Smooth muscle cell (in vitro differentiated cells): ENCODE measurements around the gene CCDC148. TPM values are rescaled to one million over a fixed set of nuclear protein-coding genes. Genes with fewer than 3 reads are reported as not detected.

ENCODE experiments used
- DNase-seq: peaks from one replicate; lab custom pipeline; 2025; ENCODE audit not compliant: unreplicated experiment; lab: John Stamatoyannopoulos, UW
- H2AFZ ChIP-seq: fragments of 200-600 bp; sonication (generic); 2 replicates; pipeline ENCODE4 v1.6.0; 2016; ENCODE audit warnings: antibody characterized with exemption, low read depth, mild to moderate bottlenecking
- H3F3A ChIP-seq: fragments of 200-600 bp; sonication (generic); 2 replicates; pipeline ENCODE4 v1.6.0; 2017; ENCODE audit warnings: antibody characterized with exemption, low read depth
- H3K27ac ChIP-seq: fragments of 200-600 bp; sonication (generic); 2 replicates; pipeline ENCODE4 v1.5.1; 2016; ENCODE audit warnings: low read depth, mild to moderate bottlenecking
- H3K27me3 ChIP-seq: fragments of 200-600 bp; sonication (generic); 2 replicates; pipeline ENCODE4 v1.6.1; 2016; ENCODE audit warnings: low read depth, mild to moderate bottlenecking
- H3K36me3 ChIP-seq: fragments of 200-600 bp; sonication (generic); 2 replicates; pipeline ENCODE4 v1.5.1; 2016; ENCODE audit warnings: low read depth
- H3K4me1 ChIP-seq: fragments of 200-600 bp; sonication (generic); 2 replicates; pipeline ENCODE4 v1.5.1; 2016; ENCODE audit warnings: low read depth
- H3K4me2 ChIP-seq: fragments of 200-600 bp; sonication (generic); 2 replicates; pipeline ENCODE4 v1.6.0; 2016; ENCODE audit warnings: mild to moderate bottlenecking
- H3K4me3 ChIP-seq: fragments of 200-600 bp; sonication (generic); 2 replicates; pipeline ENCODE4 v1.5.1; 2016; ENCODE audit warnings: mild to moderate bottlenecking
- H3K79me2 ChIP-seq: fragments of 200-600 bp; sonication (generic); 2 replicates; pipeline ENCODE4 v1.6.0; 2016; ENCODE audit warnings: low read depth, mild to moderate bottlenecking
- H3K9ac ChIP-seq: fragments of 200-600 bp; sonication (generic); 2 replicates; pipeline ENCODE4 v1.6.0; 2016; ENCODE audit warnings: low read depth
- H3K9me3 ChIP-seq: fragments of 200-600 bp; sonication (generic); replicated peaks from 2 replicates; pipeline ENCODE4 v1.5.1; 2016; ENCODE audit warnings: low read depth
- H4K20me1 ChIP-seq: fragments of 200-600 bp; sonication (generic); 2 replicates; pipeline ENCODE4 v1.6.0; 2016; ENCODE audit warnings: low read depth
- CTCF ChIP-seq: fragments of 200-600 bp; sonication (generic); IDR thresholded peaks from 2 replicates; pipeline ENCODE4 v1.5.1; 2017; ENCODE audit warnings: borderline replicate concordance, mild to moderate bottlenecking, antibody characterized with exemption; ENCODE audit not compliant: insufficient read depth, poor library complexity, severe bottlenecking
- WGBS: methylation state at CpG from one replicate; pipeline ENCODE4 v1.1.7; 2016; ENCODE audit warnings: low lambda C conversion rate; 5-methylcytosine and 5-hydroxymethylcytosine counted together
- polyA plus RNA-seq: library from polyadenylated mRNA; unstranded; fragments of >200 nt; fragmentation: Nextera tagmentation; extraction: Ambion mirVana; gene quantifications from 2 replicates; pipeline ENCODE4 v1.2.1, GENCODE V29; 2016
- total RNA-seq: library from RNA; depleted of rRNA; stranded (reverse); fragments of >200 nt; gene quantifications from 2 replicates; pipeline ENCODE4 v1.2.3, GENCODE V29; 2014

Gene CCDC148
- total and polyA plus RNA-seq, 2 experiments from 2014 or later, result 0.09 TPM; not detected in 1

GRCh38 chr2:158205215-158205614 is 251.3 kb downstream of the CCDC148 start:
- 62% methylated on average over 1 of the region's 1 CpG for WGBS
- no peaks in the 10 kb centered on the region for H3K9me3 ChIP-seq
- H4K20me1 ChIP-seq, result no peaks in the 10 kb centered on the region
- no peak for DNase-seq
- peaks cover 7% of the 10 kb centered on the region for H3K4me1 ChIP-seq
- no peak overlapping the region for H3K9ac ChIP-seq
- no peak overlapping the region for H3K4me3 ChIP-seq
- no peak overlapping the region for H3K27ac ChIP-seq
- no peaks in the 10 kb centered on the region for H3K36me3 ChIP-seq
- no peaks in the 10 kb centered on the region for H3F3A ChIP-seq
- no peak overlapping the region for H3K4me2 ChIP-seq
- no peaks in the 10 kb centered on the region for H3K79me2 ChIP-seq
- no peaks in the 10 kb centered on the region for H3K27me3 ChIP-seq
- no peak overlapping the region for H2AFZ ChIP-seq
- no peak for TF ChIP-seq CTCF

- no peak for TF ChIP-seq CTCF
- no peaks in the 10 kb centered on the region for H4K20me1 ChIP-seq
- no peaks in the 10 kb centered on the region for H3K27me3 ChIP-seq
- no peak overlapping the region for H3K4me2 ChIP-seq
- WGBS, result 48% methylated on average over 1 of the region's 1 CpG
- H3K36me3 ChIP-seq, result no peaks in the 10 kb centered on the region
- no peak overlapping the region for H3K9ac ChIP-seq
- no peak for DNase-seq
- H3K27ac ChIP-seq, result no peak overlapping the region
- no peaks in the 10 kb centered on the region for H3K9me3 ChIP-seq
- no peak overlapping the region for H2AFZ ChIP-seq
- no peaks in the 10 kb centered on the region for H3K79me2 ChIP-seq
- peaks cover 7% of the 10 kb centered on the region for H3K4me1 ChIP-seq
- H3F3A ChIP-seq, result no peaks in the 10 kb centered on the region
- no peak overlapping the region for H3K4me3 ChIP-seq
These were observed 251.8 kb downstream of the CCDC148 start for GRCh38 chr2:158204741-158205165.

GRCh38 chr2:158202161-158202815 is 254.3 kb downstream of the CCDC148 start:
- Histone ChIP-seq H2AFZ (no peak overlapping the region), H3K79me2 (no peaks in the 10 kb centered on the region), H3K27ac (peak overlapping the region; percentile 29), H4K20me1 (no peaks in the 10 kb centered on the region), H3K9ac (no peak overlapping the region), H3K9me3 (no peaks in the 10 kb centered on the region), H3K27me3 (no peaks in the 10 kb centered on the region), H3F3A (no peaks in the 10 kb centered on the region), H3K36me3 (no peaks in the 10 kb centered on the region), H3K4me2 (peak overlapping the region; percentile 75), H3K4me1 (peaks cover 7% of the 10 kb centered on the region), H3K4me3 (no peak overlapping the region)
- no peak for DNase-seq
- 57% methylated on average over 6 of the region's 6 CpGs for WGBS
- TF ChIP-seq CTCF, result no peak
